KBM-7 (cell line): Measurements from ENCODE around the gene HECTD4.

Experiments used
- DNase-seq: peaks from one replicate; pipeline ENCODE4 v3.0.0-alpha.2; 2015
- in situ Hi-C: fragments of 300-500 bp; cut with MboI; formaldehyde crosslinking; loops from 2 replicates; pipeline ENCODE4 v1.14.3; 2020; ENCODE audit warnings: low sequenced_read_pairs, low pct_unique_long_range_greater_than_20kb, mixed read lengths

HECTD4 gene

DNA sequence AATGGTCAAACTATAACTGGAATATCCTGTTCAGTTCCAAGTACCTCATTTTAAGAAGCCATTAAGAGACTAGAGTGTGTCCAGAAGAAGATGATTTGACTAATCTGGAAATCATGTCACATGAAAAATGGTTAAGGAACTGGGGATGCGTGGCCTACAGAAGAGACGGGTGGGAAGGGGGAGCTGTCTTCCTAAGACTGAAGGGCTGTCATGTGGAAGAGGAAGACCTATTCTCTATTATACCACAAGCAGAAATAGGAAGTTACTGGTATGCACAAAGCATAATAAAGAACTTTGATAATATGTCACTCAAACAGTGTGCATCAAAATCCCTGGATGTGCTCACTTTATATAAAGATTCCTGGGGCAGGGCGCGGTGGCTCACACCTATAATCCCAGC lies 50.3 kb downstream of the HECTD4 start:
- DNase-seq, result peak; percentile 55
- in situ Hi-C loops, result no loop called here

DNA sequence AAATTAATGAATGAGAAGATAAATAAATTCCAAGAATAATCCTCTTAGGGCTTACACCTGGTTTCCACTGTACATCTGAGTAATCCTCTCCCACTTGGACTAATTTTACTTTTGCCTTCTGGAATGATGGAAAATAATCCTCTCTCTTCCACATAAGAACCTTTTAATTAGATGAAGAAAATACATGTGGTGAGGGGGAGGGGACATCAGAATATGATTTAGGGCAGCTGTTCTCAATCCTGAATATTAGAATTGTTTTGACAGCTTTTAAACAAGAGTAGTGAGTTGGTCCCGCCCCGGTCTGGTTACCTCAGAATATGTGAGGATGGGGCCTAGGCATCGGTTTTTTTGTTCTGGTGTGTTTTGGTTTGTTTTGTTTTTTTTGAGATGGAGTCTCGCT lies 51.5 kb downstream of the HECTD4 start:
- in situ Hi-C loops, result no loop called here
- DNase-seq, result no peak

DNA sequence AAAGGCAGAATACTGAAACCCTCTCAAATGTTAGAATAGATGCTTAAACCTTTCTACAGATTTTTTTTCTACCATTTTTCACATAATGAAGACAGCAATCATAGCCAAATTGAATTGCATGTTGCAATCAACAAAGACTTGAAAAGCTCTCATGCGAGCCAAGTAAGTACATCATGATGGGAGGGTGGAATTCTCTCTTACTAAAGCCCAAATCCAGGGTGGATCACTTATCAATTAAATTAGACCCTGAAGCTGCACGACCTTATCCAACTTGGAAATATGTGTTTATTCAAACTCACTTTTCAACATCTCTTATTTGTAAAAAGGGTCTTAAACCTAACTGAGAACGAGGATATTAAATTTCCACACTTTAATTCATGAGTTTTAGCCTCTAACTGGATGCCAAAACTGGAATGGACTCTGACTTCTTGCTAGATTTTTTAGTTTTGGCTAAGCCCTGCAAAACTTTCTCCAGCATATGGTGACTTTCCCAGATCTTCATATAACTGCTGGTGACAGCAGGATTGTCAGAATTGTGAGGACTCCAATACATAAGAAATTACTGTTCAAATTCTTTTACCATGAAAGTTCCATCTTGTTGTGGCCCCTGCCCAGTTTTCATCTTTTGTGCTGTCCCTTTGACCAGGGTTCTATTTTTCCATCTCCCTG lies 53.6 kb downstream of the HECTD4 start:
- DNase-seq, result no peak
- in situ Hi-C loops, result no loop called here

DNA sequence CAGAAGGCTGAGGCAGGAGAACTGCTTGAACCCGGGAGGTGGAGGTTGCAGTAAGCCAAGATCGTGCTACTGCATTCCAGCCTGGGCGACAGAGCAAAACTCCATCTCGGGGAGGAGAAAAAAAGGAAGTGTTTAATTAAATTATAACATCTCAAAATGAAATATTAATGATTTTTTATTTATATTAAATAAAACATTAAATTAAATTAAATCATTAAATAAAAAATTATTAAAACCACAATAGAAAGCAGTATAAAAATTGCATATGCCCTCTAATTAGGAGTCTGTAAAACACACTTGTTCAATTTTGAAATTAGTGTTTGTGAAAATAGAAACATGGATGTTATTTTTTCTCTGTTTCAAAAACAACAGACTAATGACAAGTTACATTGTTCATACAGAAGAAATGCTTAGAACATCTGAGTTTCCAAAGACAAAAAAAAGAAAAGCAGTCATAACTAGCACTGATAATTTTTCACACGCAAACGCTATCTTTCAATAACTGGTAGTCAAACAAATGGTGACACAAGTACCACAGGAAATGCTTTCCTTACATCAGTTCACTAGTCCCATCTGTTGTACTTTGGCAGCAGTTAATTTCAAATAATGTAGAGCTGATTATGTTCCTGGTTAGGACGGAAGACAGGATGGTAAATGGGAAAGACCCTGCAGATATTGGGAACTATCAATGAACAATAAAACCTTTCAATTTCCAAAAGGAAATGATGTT lies 54.9 kb downstream of the HECTD4 start:
- DNase-seq, result no peak
- in situ Hi-C loops, result no loop called here

DNA sequence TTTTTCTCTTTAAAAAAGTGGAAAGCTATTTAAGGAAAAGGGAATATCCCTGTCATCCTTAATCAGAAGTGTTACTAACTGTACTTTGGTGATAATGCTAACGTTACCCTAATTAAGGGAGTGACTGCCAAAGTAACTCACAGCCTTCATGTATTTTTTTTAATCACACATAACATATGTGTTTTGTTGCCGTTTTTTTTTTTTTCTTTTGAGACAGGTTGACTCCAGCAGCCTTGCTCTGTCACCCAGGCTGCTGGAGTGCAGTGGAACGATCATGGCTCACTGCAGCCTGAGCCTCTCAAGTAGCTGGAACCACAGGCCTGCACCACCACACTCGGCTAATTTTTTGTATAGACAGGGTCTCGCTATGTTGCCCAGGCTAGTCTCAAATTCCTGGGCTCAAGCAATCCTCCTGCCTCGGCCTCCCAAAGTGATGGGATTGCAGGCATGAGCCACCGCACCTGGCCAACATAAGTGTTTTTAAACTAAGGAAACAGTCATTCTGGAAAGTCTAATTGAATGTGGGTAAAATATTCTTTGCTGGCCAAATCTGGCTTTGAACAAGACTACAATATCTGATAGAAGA lies 56.5 kb downstream of the HECTD4 start:
- in situ Hi-C loops, result no loop called here
- no peak for DNase-seq

DNA sequence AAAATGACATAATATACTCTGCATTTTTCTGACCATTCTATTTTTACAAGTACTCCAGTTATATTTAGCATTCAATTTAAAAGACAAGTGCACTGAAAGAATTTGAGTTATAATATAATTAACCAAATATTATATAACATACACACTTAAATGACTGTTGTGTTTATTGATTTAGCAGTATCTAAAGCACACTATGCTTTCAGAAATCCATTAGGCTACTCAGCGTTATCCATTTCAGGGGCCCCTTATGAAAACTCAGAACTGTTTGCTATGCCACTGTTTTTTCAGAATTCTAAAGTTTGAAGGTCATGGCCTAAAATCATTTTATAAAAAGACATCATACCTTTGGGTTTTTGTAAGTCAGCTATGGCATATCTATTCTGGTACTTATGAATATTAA lies 57.1 kb downstream of the HECTD4 start:
- DNase-seq, result no peak
- in situ Hi-C loops, result no loop called here

DNA sequence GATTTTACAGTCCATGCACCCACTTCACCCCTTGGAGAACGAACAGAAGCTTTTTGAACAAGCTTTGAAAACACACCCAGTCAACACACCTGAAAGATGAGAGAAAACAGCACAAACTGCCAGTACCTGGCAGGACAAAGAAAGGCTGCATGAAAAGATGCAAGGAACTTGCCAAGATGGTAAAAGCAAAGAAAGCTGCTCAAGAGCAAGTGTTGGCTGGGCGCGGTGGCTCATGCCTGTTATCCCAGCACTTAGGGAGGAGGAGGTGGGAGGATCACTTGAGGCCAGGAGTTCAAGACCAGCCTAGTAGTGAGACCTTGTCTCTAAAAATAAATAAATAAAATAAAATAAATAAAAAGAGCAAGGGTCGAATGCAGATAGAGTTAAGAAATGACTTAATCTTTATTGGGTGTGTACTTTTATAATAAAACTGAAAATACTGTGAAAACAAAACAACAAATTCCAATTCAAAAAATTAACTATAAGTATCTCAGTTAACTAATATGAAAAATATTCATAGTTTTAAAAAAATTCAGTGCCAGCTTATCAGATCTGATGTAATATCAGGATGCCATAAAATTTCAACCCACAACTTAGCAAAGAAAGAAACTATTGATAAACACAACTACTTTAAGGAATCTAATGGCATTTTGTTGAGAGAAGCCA lies 59.2 kb downstream of the HECTD4 start:
- no peak for DNase-seq
- in situ Hi-C loops, result no loop called here

DNA sequence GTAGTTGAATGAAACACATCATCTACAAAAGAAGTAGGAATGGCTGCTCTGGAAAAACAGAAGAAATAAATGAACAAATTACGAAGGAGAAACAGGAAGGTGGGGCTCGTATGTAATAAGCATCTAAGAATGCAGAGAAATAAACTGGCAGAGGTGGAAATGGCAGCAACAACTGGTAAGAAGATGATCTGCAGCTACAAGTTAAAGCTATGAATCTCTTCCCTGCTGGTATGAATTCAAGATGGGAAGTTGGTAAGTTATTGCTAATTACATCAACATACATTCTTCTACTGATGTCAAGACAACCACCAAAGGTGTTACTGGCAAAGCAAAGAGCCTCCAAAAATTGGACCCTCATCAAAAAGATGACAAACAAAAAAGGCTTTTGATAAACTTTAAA lies 59.8 kb downstream of the HECTD4 start:
- in situ Hi-C loops, result no loop called here
- no peak for DNase-seq

DNA sequence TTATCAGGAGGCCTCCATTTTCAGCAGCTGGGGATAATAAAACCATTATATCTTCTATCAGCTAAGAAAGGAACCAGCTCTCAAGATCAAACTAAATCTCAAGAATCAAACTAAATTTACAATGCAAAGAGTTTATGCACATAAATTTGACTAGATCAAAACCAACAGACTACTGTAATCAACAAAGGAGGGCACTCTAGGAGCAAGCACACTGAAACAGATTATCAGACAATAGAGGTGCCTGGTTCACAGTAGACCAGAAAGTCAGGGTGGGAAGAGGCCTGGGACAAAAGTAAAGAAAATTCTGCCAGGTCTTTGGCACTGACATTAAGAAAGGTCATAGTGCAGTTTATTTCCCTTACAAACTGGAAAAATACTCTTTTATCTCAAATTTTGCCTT lies 61.0 kb downstream of the HECTD4 start:
- in situ Hi-C loops, result no loop called here
- no peak for DNase-seq

DNA sequence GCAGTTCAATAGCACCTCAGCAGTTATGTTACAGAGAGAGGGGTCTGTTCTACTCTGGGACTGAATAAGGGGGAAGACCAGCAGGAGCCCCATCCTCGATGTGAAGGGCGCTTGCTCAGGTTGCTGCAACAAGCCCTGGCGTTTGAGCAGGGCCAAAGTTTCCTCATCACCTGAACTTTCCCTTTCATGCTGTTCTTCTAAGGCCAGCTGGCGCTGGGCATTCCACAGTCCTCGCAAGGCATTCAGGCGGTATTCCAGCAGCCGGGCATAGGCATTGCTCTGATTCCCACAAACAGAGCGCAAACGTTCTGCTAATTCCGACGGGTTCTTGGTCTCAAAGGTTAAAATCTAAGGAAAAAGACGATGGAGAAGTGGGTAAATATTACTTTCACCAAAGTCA lies 62.8 kb downstream of the HECTD4 start:
- in situ Hi-C loops, result no loop called here
- DNase-seq, result no peak

DNA sequence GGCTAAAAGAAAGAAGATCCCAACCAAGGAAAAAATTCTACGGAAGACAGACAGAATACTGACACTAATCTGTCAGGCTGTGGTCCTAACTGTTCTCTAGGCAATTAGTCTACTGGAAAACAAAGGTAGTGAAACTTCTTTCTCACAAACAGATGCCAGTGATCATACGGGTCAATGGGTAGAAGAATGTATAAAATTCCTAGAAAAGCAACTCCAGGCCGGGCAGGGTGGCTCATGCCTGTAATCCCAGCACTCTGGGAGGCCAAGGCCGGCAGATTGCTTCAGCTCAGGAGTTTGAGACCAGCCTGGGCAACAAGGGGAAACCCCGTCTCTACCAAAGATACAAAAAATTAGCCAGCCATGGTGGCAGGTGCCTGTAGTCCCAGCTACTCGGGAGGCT lies 64.8 kb downstream of the HECTD4 start:
- in situ Hi-C loops, result no loop called here
- DNase-seq, result no peak

DNA sequence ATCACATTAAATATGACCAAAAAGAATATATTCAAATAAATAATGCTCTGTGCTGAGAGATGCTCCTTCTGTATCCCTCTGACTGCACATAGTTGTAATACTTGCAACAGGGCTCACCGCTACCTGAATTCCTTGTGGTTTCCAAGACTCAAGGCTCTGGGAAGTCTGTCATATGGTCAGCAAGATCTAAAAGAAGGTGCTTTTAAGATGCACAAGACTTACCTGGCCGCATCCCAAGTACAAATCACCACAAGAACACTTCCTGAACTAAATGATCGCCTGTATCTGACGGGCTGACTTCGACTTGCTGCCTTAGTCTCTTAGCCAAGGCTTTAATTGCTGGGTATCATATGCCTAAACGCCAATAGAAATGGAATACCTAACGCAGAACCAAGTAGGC lies 67.2 kb downstream of the HECTD4 start:
- no peak for DNase-seq
- in situ Hi-C loops, result no loop called here

DNA sequence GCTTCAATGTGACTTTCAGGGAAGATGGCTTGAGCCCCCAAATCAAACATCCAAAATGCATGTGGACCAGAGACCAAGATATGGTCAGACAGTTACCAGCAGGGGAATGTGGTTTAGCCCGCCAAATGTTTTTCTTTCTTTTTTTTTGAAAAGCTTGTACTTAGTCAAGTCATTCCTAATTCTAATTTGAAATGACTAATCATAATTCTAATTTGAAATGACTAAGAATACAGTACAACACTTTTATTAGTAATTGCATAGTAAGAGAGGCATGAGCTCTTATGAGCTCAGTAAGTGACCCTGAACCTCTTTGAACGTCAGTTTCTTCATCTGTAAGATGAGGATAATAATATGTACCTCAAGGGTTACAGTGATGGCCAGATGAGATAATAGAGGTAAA lies 72.4 kb downstream of the HECTD4 start:
- no peak for DNase-seq
- in situ Hi-C loops, result no loop called here

DNA sequence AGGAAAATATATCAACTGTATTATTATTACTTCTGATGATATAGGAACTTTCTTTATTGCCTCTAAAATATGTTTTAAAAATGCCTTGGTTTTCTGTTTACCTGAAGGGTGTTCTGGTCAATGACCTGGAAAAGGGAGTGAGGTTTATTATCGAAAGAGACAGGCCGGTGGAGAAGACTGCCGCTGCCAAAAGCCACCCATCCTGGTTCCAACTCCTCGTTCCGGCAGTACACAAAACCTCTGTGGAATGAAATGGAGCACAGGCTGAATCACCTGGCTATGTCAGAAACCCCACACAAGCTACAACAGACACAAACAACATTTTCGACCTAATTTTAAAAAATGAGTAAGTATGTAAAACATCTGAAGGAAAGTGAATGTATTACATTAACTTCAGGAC lies 73.6 kb downstream of the HECTD4 start:
- DNase-seq, result no peak
- in situ Hi-C loops, result no loop called here

DNA sequence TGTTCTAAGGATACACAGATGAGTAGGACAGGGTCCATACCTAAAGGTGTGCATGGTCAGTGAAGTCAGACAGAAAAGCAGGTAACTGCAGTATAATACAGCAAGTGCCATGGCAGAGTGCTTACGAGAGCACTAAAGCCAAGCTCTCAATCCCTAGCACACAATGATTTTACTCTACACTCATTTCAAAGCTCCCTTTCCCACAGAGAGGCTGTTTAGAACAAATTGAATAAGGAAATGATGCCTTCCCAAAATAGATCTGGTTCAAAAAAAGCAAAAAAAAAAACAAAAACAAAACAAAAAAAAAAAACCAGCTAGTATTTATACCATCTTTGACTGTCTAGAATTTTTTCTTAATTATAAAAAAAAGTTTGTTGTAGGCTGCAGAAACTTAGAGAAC lies 74.1 kb downstream of the HECTD4 start:
- no peak for DNase-seq
- in situ Hi-C loops, result no loop called here

DNA sequence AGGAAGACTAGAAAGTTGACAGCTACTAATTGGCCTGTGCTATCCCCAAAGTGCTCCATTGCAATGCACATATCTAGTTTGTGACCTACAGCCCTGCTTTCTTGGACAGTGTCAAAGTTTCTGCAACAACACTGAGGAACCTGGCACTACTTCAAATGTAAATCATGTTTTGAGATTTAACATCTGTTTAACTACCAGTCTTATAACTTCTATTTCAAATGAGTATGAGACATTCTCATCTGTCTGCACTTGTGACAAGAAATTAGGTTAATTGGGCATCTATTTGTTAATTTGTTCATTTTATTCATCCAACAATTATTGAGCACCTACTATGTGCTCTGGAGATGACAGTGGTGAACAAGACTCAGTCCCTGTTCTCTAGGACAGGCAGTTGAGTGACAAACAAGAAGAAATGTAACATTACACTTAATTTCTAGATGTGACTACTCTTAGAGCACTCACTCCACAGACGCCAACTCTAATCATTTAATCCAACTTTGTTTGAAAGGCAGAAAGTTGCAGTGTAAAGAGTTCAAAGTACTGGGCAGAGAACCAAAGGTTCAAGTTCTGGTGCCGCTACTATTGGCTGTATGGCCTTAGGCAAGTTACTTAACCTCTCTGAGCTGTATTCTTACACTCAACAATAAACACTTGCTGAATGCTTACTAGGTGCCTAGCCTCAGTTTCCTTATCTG lies 74.8 kb downstream of the HECTD4 start:
- DNase-seq, result no peak
- in situ Hi-C loops, result no loop called here

DNA sequence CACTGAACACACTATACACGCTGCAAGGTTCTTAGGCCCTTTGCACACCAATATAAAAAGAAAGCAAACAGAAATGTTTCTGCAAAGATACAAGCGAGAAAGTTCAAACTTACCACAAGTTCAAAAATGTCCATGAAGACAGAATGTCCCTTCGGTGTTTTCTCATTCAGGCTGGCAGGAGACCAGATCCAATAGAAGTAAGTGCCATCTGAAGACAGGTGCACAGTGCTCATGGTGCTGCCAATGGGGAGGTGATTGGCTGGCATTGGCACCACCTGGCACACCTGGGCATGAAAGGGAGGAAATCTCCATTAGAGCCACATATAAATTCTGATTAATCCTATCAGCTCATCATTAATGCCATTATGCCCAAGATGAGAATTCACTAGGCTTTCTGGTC lies 76.3 kb downstream of the HECTD4 start:
- in situ Hi-C loops, result no loop called here
- DNase-seq, result no peak

DNA sequence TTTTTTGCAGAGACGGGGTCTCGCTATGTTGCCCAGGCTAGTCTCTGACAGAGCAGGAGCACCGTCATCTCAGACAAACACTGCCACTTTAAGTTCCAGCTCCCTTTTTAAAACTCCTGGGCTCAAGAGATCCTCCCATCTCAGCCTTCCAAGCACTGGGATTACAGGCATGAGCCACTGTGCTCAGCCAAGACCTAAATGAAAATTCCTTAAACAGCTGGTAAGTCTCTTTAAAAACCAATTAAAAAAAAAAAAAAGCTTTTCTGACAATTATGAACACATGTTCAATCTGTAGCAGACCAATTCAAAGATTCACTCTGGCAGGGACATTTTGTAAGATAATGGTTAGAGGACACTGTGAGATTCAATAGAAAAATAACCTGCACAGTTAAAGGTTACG lies 77.8 kb downstream of the HECTD4 start:
- in situ Hi-C loops, result no loop called here
- no peak for DNase-seq

DNA sequence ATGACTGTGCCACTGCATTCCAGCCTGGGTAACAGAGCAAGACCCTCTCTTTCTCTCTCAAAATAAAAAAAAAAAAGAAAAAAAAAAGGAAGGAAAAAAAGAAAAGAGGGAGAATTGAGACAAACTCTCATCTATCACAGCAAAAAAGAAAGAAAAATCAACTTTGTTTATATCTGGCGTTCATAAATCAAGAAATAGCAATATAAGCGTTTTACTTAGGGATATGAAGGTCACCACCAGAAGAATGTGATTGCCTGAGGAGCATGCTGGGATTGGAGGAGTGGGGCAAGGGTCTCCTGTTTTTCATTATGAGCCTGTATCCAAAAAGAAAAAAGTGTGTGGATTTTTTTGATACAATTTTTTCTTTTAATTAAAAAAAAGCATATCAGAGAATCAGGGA lies 78.4 kb downstream of the HECTD4 start:
- no peak for DNase-seq
- in situ Hi-C loops, result no loop called here

DNA sequence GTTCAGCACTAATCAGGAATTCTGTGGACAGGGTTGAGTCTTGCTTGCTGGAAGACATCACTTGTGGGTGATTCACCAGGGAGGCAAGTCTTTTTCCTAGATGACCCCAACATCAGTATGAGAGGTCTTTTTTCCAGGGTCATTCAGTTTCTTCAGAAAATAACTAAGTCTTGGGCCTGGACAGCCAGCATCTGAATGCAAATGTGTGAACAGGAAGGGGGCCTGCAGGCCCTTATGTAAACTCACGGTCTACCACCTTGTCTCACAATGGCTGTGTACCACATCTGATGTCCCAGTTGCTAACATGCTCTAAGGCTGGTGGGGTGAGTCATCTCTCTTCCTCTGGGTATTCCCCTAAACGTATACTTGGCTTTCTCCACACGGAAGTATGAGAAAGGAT lies 79.2 kb downstream of the HECTD4 start:
- in situ Hi-C loops, result no loop called here

More for the DNA sequence above, 79.2 kb downstream of the HECTD4 start:
- no peak for DNase-seq
